ENCODE measurements around the gene IBA57.

The IBA57 gene

GRCh38 chr1:228206582-228207351 is 41.2 kb downstream of the IBA57 start:
- peak; percentile 22 for DNase-seq (ENCODE audit: low spot score)
- in situ Hi-C loops (cut with MboI; ENCODE audit: low sequenced_read_pairs, unreplicated experiment): no loop called here
- no peak for TF ChIP-seq CTCF (IDR thresholded peaks at IDR 0.05; ENCODE audit: borderline replicate concordance, control extremely low read depth, extremely low read depth, insufficient read depth, missing control alignments)

- in situ Hi-C loops (cut with MboI; ENCODE audit: low sequenced_read_pairs, unreplicated experiment): no loop called here
- TF ChIP-seq CTCF (IDR thresholded peaks at IDR 0.05; ENCODE audit: borderline replicate concordance, control extremely low read depth, extremely low read depth, insufficient read depth, missing control alignments): no peak
- peak; percentile 12 for DNase-seq (ENCODE audit: low spot score)
Observed at GRCh38 chr1:228207381-228207810, 41.8 kb downstream of the IBA57 start.

GRCh38 chr1:228207851-228208821 is 42.5 kb downstream of the IBA57 start, which contains the start of gene OBSCN:
TSS of gene OBSCN (plus strand) at chr1:228208044. CDS start at chr1:228211784, 3,740 bp downstream.
- in situ Hi-C loops (cut with MboI; ENCODE audit: low sequenced_read_pairs, unreplicated experiment): no loop called here
- DNase-seq (ENCODE audit: low spot score): no peak
- TF ChIP-seq CTCF (IDR thresholded peaks at IDR 0.05; ENCODE audit: borderline replicate concordance, control extremely low read depth, extremely low read depth, insufficient read depth, missing control alignments): no peak

- TF ChIP-seq CTCF (IDR thresholded peaks at IDR 0.05; ENCODE audit: borderline replicate concordance, control extremely low read depth, extremely low read depth, insufficient read depth, missing control alignments): no peak
- in situ Hi-C loops (cut with MboI; ENCODE audit: low sequenced_read_pairs, unreplicated experiment): no loop called here
- DNase-seq (ENCODE audit: low spot score): no peak
Observed at GRCh38 chr1:228208831-228209551, 43.4 kb downstream of the IBA57 start.

- no peak for TF ChIP-seq CTCF (IDR thresholded peaks at IDR 0.05; ENCODE audit: borderline replicate concordance, control extremely low read depth, extremely low read depth, insufficient read depth, missing control alignments)
- DNase-seq (ENCODE audit: low spot score): no peak
- in situ Hi-C loops (cut with MboI; ENCODE audit: low sequenced_read_pairs, unreplicated experiment): no loop called here
Observed at GRCh38 chr1:228209657-228210056, 44.1 kb downstream of the IBA57 start.
